Femur (tissue), 1 donor: ENCODE measurements around the gene ITPKA.
"Not testable (repeated sequence)": the region's sequence is repeated elsewhere in the genome, so short reads cannot be mapped to it uniquely, and the experiment has no call there.

Experiments
- DNase-seq: peaks from one replicate; pipeline ENCODE4 v3.0.0-alpha.2; 2017

Gene ITPKA

GRCh38 chr15:41493205-41493901 is at the start of gene ITPKA:
Gene ITPKA, plus strand, starts transcription at chr15:41493874. Its CDS starts 54 bp downstream, at chr15:41493928.
- DNase-seq = peak; percentile 79

GRCh38 chr15:41445399-41445798 is 48.3 kb upstream of the ITPKA start:
- no peak for DNase-seq

GRCh38 chr15:41462084-41462795 is 31.4 kb upstream of the ITPKA start:
- DNase-seq = no peak

GRCh38 chr15:41464889-41465580 is 28.6 kb upstream of the ITPKA start:
- no peak for DNase-seq

GRCh38 chr15:41465822-41466421 is 27.8 kb upstream of the ITPKA start:
- DNase-seq = no peak

GRCh38 chr15:41466711-41467110 is 27.0 kb upstream of the ITPKA start:
- no peak for DNase-seq

- not testable (repeated sequence) for DNase-seq
Observed at GRCh38 chr15:41469644-41470043, 24.0 kb upstream of the ITPKA start.

GRCh38 chr15:41473418-41473817 is 20.3 kb upstream of the ITPKA start:
- DNase-seq = no peak

- no peak for DNase-seq
Observed at GRCh38 chr15:41474436-41474835, 19.2 kb upstream of the ITPKA start.

- DNase-seq = no peak
Observed at GRCh38 chr15:41474941-41475340, 18.7 kb upstream of the ITPKA start.

GRCh38 chr15:41476416-41477048 is 17.1 kb upstream of the ITPKA start:
- no peak for DNase-seq

- DNase-seq = no peak
Observed at GRCh38 chr15:41480396-41481140, 13.1 kb upstream of the ITPKA start.

- no peak for DNase-seq
Observed at GRCh38 chr15:41482110-41482877, 11.4 kb upstream of the ITPKA start.

GRCh38 chr15:41483115-41483514 is 10.6 kb upstream of the ITPKA start:
- no peak for DNase-seq

- no peak for DNase-seq
Observed at GRCh38 chr15:41483519-41483918, 10.2 kb upstream of the ITPKA start.

GRCh38 chr15:41484937-41485625 is 8.6 kb upstream of the ITPKA start:
- no peak for DNase-seq

- no peak for DNase-seq
Observed at GRCh38 chr15:41486286-41486685, 7.4 kb upstream of the ITPKA start.

GRCh38 chr15:41487381-41487780 is 6.3 kb upstream of the ITPKA start:
- DNase-seq = no peak

GRCh38 chr15:41487802-41488201 is 5.9 kb upstream of the ITPKA start:
- DNase-seq = no peak

- no peak for DNase-seq
Observed at GRCh38 chr15:41489641-41490040, 4.0 kb upstream of the ITPKA start.

- DNase-seq = no peak
Observed at GRCh38 chr15:41490355-41490754, 3.3 kb upstream of the ITPKA start.
